GM15510 (cell line): ENCODE results near the gene NPAS3.

Experiments used
- POLR2A ChIP-seq: IDR thresholded peaks from 3 replicates; pipeline ENCODE4 v1.6.1; 2011; ENCODE audit warnings: borderline replicate concordance; ENCODE audit not compliant: insufficient read length; ENCODE audit errors: extremely low read depth

The NPAS3 gene

DNA sequence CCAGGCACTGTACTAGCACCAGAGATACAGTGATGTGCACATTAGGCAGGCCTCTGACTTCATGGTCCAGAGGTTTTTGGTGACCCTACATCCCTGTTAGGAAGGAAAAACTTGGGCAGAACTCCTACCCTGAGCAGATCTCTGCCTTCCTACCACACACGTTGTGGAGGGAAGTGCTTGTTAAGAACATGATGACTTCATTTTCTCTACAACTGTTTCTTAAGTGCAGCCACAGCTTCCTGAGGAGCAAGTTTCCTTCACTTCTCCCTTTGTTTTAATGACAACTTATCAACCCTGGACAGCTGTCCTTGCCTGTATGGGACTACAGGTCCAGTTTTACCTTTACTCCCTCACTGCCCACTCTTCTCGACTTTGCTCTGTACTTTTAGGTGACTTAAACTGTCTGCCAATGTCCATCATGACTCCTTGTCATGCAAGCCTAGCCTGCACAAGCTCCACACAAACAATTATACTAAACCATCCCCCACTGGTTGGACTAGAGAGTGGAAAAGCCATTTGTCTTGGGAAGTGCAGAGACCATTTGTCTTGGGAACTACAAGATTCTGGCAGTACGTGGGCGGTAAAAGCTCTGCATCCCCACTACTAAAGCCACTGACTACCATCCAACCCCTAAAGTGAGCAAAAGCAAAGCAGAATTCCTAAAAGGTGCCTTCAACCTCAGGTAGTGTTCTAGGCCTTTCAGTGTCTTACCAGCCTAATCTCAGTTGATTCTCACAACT is 652.4 kb downstream of the NPAS3 start:
- no peak for TF ChIP-seq POLR2A

DNA sequence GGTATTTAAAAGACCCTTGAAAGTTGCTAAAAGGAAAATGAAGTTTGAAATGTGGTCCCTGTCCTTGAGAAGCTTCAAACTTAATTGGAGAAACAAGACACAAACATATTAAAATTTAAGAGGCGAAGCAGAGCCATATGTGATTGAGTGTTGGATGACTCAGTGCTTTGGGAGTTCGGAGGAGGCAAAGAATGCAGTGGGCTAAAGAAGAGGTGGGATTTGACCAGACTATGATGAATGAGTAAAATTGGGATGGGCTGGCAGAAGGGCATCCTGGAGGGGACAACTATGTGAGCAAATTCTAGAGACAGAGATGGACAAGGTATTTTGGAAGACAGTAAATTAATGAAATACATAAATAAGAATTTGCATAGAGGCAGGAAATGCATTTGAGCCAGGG is 653.6 kb downstream of the NPAS3 start:
- TF ChIP-seq POLR2A = no peak

DNA sequence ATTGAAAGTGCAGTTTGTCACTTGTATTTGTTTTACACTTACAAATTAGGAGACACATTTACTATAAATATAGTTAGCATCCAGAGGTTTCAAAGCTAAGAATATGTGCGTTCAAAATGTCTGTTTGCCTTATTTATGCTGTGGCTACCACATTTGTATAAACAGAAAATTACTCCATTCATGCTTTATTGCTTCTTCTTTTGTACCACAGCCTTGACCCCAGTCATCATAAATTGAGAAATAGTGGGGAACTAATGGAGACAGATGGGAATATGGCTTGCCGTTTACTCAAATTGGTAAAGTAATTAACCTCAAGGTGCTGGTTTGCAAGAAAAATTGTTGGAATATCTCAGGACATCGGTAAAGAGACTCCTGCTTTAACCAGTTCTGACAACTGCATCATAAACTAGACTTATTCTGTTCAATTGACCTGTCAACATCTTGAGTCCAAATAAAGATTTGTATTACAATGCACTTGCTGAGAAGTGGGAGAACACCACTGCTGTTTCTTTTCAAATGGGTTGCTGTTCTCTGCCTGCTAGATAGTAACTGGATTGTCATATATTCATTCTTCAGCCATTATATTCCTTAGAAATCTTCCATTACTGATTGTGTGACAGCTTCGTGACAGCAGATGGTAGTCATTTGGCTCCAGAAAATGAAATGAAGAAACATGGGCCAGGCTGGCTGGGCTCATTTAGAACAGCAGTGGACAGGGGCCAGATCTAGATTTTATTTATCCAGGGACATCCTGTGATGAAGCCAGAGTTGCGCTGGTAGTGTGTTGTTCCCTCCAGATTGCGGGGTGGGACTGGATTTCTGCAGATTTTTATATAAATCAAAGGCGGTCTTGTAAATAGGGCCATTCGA is 657.8 kb downstream of the NPAS3 start:
- no peak for TF ChIP-seq POLR2A

DNA sequence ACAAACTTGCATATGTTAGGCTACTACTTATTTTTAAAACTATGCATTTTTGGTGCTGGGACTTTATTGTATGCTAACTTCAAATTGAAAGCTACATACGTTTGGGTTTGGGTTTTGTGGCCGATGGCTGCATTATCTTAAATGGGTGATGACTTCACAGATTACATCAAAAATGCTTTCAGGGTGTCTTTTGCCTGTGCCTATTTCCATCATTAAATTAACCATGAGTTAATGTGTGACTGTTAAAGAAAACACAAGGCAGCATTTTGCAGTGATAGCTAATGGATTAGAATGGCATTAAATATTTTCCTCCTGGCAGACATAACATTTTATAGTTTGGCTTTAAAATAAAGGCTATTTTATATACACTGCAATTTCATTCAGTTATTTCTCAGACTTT is 659.9 kb downstream of the NPAS3 start:
- no peak for TF ChIP-seq POLR2A

DNA sequence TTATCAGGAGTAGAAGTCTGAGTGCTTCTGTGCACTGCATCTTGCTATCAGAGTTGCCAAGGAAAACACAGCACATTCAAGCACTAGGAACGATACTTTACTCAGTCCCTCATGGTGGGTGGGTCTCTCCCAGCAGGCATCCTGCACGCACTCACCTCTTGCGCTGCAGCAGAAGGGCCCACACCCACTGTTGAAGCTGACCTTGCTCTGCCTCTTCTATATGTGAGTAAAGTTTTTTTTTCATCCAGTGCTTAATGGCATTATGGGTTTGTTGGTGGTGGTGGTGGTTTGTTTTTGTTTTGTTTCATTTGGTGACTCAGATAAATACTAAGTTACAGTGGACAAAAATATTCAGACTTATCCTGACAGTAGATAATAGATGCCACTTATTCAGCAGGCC is 663.7 kb downstream of the NPAS3 start:
- no peak for TF ChIP-seq POLR2A

DNA sequence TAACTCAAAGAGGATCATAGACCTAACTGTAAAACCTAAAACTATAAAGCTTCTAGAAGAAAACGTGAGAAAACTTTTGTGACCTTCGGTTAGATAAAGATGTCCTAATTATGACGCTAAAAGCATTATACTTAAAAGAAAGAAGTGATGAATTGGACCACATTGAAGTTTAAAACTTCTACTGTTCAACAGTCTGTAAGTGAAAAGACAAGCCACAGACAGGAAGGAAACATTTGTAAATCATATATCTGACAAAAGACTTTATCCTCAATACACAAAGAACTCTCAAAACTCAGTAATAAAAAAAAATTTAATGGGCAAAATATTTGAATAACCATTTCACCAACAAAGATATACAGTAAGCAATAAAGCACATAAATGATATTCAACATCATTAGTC is 667.9 kb downstream of the NPAS3 start:
- no peak for TF ChIP-seq POLR2A

DNA sequence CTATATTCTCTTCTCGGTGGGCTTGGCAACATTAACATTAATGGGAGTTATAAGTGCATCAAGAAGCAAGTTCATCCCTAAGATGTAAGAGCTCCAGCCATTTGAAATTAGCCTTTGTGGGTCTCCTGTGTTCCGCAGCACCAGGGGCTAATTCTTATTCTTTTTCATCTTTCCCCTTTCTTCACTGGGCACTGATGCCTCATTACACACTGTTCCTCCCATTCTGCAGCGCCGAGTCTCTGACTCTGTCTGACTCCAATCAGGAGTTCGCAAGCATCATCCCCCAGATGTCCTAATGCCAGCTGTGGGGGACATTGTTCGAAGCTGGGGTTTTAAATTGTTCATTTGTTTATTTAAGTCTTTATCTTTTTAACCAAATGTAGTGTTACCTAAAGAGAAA is 670.9 kb downstream of the NPAS3 start:
- TF ChIP-seq POLR2A = no peak

DNA sequence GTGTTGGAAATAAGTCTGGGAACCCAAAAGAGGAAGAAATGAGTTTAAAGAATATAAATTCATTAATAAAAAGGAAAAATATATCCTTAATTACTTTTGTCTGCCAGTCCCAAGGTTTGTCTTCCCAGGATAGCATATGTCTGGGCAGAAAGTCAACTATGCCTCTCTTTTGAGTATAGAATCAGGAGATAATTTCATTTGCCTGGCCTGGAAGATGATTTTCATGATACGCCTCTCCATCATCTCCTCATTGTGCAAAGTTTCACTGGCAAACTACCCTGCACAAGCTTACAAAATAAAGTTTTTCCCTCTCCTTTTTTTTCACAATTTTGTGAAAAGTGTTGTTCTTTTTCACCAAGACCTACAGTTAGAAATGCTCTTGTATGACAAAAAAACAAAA is 671.4 kb downstream of the NPAS3 start:
- TF ChIP-seq POLR2A = no peak

DNA sequence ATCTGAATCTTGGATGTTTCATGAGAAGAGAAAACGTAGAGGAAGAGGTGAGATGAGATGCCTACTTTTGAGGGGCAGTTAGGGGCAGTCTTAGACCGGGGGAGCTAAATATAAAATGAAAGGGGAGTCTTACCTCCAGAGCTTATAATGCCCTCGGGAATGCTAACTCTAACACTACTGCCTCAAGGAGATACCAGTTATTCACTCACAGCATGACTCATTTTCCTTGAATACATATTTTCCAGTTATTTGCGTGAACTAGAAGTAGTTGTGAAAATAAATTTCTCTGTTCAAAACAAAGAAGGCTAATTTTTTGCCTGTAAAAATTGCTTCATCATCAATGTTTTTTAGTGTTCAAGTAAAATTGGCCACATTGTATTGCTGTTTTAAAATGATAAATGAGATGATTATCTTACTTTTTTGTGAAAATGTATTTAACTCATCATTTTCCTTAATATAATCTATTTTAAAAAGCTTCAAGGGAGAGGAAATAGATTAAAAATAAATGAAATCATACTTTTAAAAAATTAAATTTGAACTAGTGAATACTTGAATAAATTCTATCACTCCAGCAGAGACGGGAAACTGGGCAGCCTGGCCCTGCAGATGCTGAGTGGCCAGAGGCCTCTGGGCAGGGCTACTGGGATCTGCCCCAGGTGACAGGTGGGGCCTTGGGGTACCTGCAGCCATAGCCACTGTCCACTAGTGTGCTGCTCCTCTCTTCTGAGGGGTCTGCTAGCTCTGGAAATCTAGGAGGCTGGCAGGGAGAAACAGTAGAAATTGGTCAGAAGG is 672.9 kb downstream of the NPAS3 start:
- TF ChIP-seq POLR2A = no peak

DNA sequence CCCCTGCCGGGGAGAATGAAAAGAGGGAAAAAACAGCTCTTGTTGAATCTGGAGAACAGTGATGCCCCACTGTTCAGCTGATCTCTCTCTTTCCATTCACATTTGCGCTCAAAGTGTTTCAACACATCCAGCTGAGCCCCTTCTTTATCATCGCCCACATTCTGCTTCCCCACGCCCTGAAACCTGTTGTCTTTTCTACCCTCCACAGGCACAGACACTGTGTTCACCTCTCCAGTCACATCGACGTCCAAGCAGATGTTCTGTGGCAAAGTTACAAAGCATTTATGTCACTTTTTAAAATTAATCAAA is 673.5 kb downstream of the NPAS3 start:
- no peak for TF ChIP-seq POLR2A

DNA sequence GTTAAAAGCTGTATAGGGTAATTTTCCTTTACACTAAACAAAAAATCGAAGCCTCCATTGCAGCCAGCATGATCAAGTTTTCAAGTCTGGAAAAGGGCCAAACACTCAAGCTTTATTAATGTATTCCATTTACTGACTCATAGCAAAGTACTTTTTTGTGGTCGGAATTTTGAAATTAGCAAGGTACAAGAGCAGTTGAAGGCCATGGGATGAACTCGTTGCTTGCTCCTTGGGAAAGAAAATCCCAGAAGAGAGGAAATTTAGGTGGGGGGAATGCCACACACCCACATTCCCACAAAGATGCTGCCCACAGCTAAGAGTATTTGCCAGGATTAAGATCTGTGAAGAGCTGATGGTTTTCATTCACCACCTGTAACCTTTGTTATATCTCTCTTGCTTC is 678.5 kb downstream of the NPAS3 start:
- no peak for TF ChIP-seq POLR2A

DNA sequence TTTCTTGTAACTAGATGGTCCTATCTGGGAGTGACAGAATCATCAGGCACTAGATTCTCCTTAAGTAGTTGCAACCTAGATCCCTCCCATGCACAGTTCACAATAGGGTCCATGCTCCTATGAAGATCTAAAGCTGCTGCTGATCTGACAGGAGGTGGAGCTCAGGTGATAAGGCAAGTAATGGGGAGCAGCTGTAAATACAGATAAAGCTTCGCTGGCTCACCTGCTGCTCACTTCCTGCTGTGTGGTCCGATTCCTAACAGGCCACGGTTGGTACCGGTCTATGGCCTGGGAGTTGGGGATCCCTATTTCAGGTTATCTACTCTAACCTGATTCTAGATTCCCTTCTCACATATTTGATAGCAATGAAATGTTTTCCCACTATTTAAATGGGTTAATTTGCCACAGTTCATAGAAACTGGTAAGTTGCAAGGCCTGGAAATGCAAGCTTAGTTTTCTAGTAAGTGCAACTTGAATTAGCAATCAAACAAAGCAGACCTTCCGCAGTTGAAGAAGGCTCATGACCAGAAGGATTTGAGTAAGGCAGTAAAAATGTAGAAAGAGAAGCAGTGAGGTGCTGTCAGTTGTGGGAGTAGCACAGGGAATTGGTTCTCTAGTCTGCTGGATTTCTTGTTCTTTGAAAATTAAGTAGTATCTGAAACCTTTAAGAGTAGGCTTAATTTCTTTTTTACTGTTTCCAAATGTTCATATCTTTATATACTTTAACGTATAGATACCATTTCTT is 679.9 kb downstream of the NPAS3 start:
- TF ChIP-seq POLR2A = no peak

DNA sequence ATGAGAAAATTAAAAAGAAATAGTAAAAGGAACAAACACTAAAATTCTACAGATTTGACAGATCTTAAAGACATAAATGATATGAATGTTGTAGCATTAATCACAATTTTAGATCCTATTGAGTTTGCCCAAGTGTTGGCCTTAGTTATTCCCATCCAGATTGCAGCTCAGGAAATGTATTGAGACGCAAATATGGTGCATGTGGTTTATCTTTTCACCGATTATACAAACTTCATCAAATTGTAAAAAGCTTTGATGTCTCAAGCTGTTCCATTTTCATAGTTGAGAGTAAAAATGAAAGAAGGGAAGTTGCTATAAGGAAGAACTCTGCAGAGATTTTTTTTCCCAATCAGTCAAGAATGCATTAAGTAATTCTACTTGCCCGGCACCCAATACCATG is 683.8 kb downstream of the NPAS3 start:
- TF ChIP-seq POLR2A = no peak

DNA sequence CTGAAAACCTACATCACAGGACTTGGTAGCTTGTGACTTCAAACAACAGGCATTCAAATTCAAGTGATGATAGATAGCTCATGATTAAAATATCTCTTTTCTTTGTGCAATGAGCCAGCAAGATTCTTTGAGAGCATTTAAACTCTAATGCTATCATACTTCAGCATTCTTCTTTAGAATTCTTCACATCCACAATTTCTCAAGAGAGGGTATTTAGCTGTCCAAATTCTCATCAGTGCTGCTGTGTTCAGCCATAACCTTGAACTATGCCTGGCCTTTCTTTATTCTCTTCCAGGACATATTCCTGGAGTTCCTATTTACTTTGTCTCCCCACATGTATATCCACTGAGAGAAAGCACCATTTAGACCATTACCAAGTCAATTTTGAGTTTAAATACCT is 691.1 kb downstream of the NPAS3 start:
- no peak for TF ChIP-seq POLR2A

DNA sequence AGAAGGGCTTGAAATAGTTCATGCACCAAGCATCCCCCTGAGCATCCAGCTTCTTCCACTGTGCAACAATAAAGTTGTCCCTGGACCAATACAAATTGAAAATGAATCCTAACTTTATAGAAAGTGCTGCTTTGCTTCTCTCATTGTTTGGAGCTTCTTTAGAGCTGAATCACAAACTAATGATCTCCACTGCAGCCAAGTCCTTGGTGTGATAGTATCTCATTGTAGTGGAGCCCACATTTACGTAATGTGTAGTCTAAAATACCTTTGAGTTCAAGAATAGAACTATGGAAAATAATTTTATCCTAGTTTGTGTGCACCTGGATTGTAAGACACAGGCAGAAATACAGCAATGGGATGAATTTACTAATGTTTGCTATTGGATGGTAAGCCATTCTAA is 692.3 kb downstream of the NPAS3 start:
- TF ChIP-seq POLR2A = no peak
